ENCODE measurements around the gene TMEM204. TPM values are rescaled to one million over a fixed set of nuclear protein-coding genes. Genes with fewer than 3 reads are reported as not detected.

The TMEM204 gene
- total and polyA plus RNA-seq, 4 donors, result 34.7 to 74.5 (median 45.1) TPM

- intact Hi-C loops (cut with DNase I), result no loop called here
- H3K9me3 ChIP-seq (ENCODE audit: control insufficient read depth, low read length), result no peaks in the 10 kb centered on the region
- no peaks in the 10 kb centered on the region for H3K36me3 ChIP-seq (ENCODE audit: control insufficient read depth in 1 of 2, insufficient read depth in 2 of 2, low read length in 1 of 2)
- ATAC-seq (ENCODE audit: low FRiP score) (no peak), DNase-seq (no peak)
- H3K4me3 ChIP-seq (ENCODE audit: low read length in 2 of 2), result no peak overlapping the region
- H3K27me3 ChIP-seq (ENCODE audit: control insufficient read depth in 1 of 2, insufficient read depth in 2 of 2, low read length in 1 of 2), result no peaks in the 10 kb centered on the region
- H3K4me1 ChIP-seq (ENCODE audit: control insufficient read depth in 1 of 2, insufficient read depth in 2 of 2, low read length in 2 of 2), result no peaks in the 10 kb centered on the region
- no peak overlapping the region for H3K27ac ChIP-seq (ENCODE audit: low read depth in 1 of 2, low read length in 2 of 2)
- 93 to 97% methylated on average over 25 to 26 of the region's 26 CpGs for WGBS, 2 donors
Observed at GRCh38 chr16:1524366-1524765, 9.1 kb upstream of the TMEM204 start.

DNA sequence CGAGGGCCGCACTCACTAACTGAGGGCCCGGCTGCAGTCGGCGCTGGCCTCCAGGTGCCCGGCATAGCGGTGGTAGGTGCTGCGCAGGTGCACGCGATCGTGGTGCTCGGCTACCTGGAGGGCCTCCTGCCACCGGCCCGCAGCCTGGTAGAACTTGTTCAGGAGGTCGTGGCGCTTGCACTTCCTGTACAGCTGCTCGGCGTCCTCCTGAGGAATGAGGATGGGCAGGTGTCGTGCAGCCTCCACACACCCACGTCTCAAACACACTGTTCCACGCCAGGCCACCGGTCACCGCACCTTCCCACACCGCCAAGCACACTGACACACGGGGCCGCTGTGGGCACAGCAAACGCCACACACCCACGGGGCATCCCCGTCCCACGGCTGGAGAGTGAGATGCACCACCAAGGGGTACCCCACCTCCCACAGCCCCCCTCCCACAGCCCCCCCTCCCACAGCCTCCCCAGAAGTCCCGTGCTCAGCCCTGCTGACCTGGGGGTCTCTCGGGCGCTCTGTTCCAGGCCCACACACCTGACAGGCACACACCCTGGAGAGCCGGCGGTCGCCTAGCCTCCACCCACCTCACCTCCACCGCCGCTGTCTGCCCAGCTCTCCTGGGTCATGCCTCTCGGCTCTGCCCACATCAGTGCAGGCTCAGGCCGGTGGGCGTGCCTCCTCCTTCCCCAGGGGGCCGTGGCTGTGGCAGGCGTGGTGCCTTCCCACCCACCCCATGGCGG is 7.4 kb upstream of the TMEM204 start:
- 93 to 95% methylated on average over 37 to 44 of the region's 44 CpGs for WGBS, 2 donors
- H3K36me3 ChIP-seq (ENCODE audit: control insufficient read depth in 1 of 2, insufficient read depth in 2 of 2, low read length in 1 of 2), result no peaks in the 10 kb centered on the region
- no peaks in the 10 kb centered on the region for H3K27me3 ChIP-seq (ENCODE audit: control insufficient read depth in 1 of 2, insufficient read depth in 2 of 2, low read length in 1 of 2)
- H3K4me1 ChIP-seq (ENCODE audit: control insufficient read depth in 1 of 2, insufficient read depth in 2 of 2, low read length in 2 of 2), result no peaks in the 10 kb centered on the region
- H3K27ac ChIP-seq (ENCODE audit: low read depth in 1 of 2, low read length in 2 of 2), result no peak overlapping the region
- no peak overlapping the region for H3K4me3 ChIP-seq (ENCODE audit: low read length in 2 of 2)
- no peaks in the 10 kb centered on the region for H3K9me3 ChIP-seq (ENCODE audit: control insufficient read depth, low read length)
- no peak for ATAC-seq (ENCODE audit: low FRiP score)
- intact Hi-C loops (cut with DNase I), result no loop called here
- DNase-seq, result no peak

GRCh38 chr16:1526608-1527555 is 6.6 kb upstream of the TMEM204 start:
- DNase-seq, result no peak
- Histone ChIP-seq H3K4me1 (ENCODE audit: control insufficient read depth in 1 of 2, insufficient read depth in 2 of 2, low read length in 2 of 2) (no peaks in the 10 kb centered on the region), H3K27me3 (ENCODE audit: control insufficient read depth in 1 of 2, insufficient read depth in 2 of 2, low read length in 1 of 2) (no peaks in the 10 kb centered on the region), H3K4me3 (ENCODE audit: low read length in 2 of 2) (no peak overlapping the region), H3K36me3 (ENCODE audit: control insufficient read depth in 1 of 2, insufficient read depth in 2 of 2, low read length in 1 of 2) (no peaks in the 10 kb centered on the region), H3K27ac (ENCODE audit: low read depth in 1 of 2, low read length in 2 of 2) (no peak overlapping the region), H3K9me3 (ENCODE audit: control insufficient read depth, low read length) (no peaks in the 10 kb centered on the region)
- intact Hi-C loops (cut with DNase I), result no loop called here
- 92 to 93% methylated on average over 36 to 38 of the region's 38 CpGs for WGBS, 2 donors
- no peak for ATAC-seq (ENCODE audit: low FRiP score)

DNA sequence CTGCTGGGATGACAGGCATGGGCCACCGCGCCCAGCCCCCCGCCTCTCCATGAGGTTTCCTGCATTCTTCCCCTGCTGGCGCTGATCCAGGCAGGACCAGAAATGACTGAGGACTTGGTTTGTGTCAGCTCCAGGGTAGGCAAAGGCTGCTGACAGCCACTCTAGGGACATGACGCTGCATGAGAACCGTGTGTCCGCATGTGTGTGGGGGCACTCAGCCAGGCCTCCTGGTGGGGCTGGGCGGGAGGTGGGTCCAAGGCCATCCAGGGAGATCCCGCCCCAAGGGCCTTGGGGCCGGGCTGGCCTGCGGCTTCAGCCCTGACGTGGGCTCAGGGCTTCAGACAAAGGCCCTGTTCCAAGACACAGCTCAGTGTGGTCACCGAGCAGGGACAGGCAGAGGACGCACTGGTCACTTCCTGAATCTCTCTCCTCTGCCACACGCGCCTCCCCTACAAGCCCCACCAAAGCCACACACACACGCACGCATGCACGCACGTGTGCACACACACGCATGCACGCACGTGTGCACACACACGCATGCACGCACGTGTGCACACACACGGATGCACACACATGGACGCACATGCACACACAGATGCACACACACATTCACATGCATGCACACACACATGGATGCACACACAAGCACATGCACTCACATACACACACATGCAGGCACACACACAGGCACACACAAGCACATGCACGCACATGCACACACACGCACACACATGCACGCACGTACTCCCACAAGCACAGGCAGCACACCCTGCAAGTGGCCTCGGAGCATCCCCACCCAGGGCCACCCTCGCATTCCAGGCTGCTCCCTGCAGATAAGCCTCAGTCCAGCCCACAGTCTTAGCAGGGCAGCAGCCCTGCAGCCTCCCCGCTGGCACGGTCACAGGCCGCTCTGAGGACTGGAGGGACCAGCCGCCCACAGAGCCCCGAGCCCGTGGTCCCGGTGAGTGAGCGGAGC is 5.3 kb upstream of the TMEM204 start:
- WGBS, 2 donors, result 52 to 57% methylated on average over 42 of the region's 42 CpGs
- intact Hi-C loops (cut with DNase I), result no loop called here
- Histone ChIP-seq H3K9me3 (ENCODE audit: control insufficient read depth, low read length) (no peaks in the 10 kb centered on the region), H3K36me3 (ENCODE audit: control insufficient read depth in 1 of 2, insufficient read depth in 2 of 2, low read length in 1 of 2) (no peaks in the 10 kb centered on the region), H3K27ac (ENCODE audit: low read depth in 1 of 2, low read length in 2 of 2) (no peak overlapping the region), H3K27me3 (ENCODE audit: control insufficient read depth in 1 of 2, insufficient read depth in 2 of 2, low read length in 1 of 2) (no peaks in the 10 kb centered on the region), H3K4me1 (ENCODE audit: control insufficient read depth in 1 of 2, insufficient read depth in 2 of 2, low read length in 2 of 2) (no peaks in the 10 kb centered on the region), H3K4me3 (ENCODE audit: low read length in 2 of 2) (no peak overlapping the region)
- ATAC-seq (ENCODE audit: low FRiP score) (no peak), DNase-seq (no peak)

GRCh38 chr16:1528921-1529537 is 4.4 kb upstream of the TMEM204 start:
- intact Hi-C loops (cut with DNase I), result no loop called here

GRCh38 chr16:1530349-1530882 is 3.0 kb upstream of the TMEM204 start:
- Histone ChIP-seq H3K9me3 (ENCODE audit: control insufficient read depth, low read length) (no peaks in the 10 kb centered on the region), H3K27me3 (ENCODE audit: control insufficient read depth in 1 of 2, insufficient read depth in 2 of 2, low read length in 1 of 2) (no peaks in the 10 kb centered on the region), H3K4me3 (ENCODE audit: low read length in 2 of 2) (no peak overlapping the region), H3K36me3 (ENCODE audit: control insufficient read depth in 1 of 2, insufficient read depth in 2 of 2, low read length in 1 of 2) (no peaks in the 10 kb centered on the region), H3K27ac (ENCODE audit: low read depth in 1 of 2, low read length in 2 of 2) (no peak overlapping the region), H3K4me1 (ENCODE audit: control insufficient read depth in 1 of 2, insufficient read depth in 2 of 2, low read length in 2 of 2) (no peaks in the 10 kb centered on the region)
- no peak for ATAC-seq (ENCODE audit: low FRiP score)
- no peak for DNase-seq
- WGBS, 2 donors, result 94 to 95% methylated on average over 26 to 27 of the region's 27 CpGs
- intact Hi-C loops (cut with DNase I), result no loop called here

More at GRCh38 chr16:1528921-1529537, 4.4 kb upstream of the TMEM204 start:
- Histone ChIP-seq H3K27me3 (ENCODE audit: control insufficient read depth in 1 of 2, insufficient read depth in 2 of 2, low read length in 1 of 2) (no peaks in the 10 kb centered on the region), H3K27ac (ENCODE audit: low read depth in 1 of 2, low read length in 2 of 2) (no peak overlapping the region), H3K9me3 (ENCODE audit: control insufficient read depth, low read length) (no peaks in the 10 kb centered on the region), H3K4me3 (ENCODE audit: low read length in 2 of 2) (no peak overlapping the region), H3K36me3 (ENCODE audit: control insufficient read depth in 1 of 2, insufficient read depth in 2 of 2, low read length in 1 of 2) (no peaks in the 10 kb centered on the region), H3K4me1 (ENCODE audit: control insufficient read depth in 1 of 2, insufficient read depth in 2 of 2, low read length in 2 of 2) (no peaks in the 10 kb centered on the region)
- DNase-seq (no peak), ATAC-seq (ENCODE audit: low FRiP score) (no peak)
- 89% methylated on average over 29 of the region's 29 CpGs for WGBS, 2 donors

DNA sequence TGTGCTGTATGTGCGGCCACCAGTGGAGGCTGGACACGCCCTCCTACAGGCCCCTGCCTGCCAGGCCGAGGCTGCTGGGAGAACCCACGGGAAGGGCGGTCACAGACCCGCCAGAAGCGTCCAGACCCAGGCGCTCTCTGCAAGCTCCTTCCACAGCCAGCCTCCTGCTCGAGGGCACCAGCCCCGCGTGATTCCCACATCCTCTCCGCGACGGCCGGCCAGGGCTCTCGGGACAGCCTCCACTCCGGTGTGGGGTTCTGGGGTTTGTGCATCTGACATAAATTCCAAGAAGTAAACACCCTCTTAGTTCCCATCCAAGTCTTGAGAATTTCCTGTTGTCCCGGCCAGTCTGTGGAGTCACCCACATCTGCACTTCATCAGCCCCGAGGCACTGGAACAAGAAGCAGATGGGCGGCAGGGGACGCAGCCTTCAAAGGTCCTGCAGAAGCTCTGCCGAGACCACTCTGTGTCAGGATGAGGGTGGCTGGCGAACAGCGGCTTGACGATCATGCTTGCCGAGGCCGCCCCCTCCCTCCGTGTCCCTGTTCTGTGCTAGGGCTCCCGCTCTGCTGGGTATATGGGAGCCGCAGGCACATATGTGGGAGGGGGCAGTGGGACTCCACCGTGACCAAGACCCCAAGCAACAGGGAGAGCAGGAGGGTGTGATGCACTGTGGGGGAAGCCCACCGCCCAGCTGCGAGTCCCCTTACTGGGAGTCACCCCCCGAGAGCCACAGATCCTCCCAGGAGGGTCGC is 2.4 kb upstream of the TMEM204 start:
- Histone ChIP-seq H3K4me3 (ENCODE audit: low read length in 2 of 2) (no peak overlapping the region), H3K27me3 (ENCODE audit: control insufficient read depth in 1 of 2, insufficient read depth in 2 of 2, low read length in 1 of 2) (no peaks in the 10 kb centered on the region), H3K36me3 (ENCODE audit: control insufficient read depth in 1 of 2, insufficient read depth in 2 of 2, low read length in 1 of 2) (no peaks in the 10 kb centered on the region), H3K27ac (ENCODE audit: low read depth in 1 of 2, low read length in 2 of 2) (peak overlapping the region in 1 of 2 donors; percentile 27), H3K9me3 (ENCODE audit: control insufficient read depth, low read length) (no peaks in the 10 kb centered on the region), H3K4me1 (ENCODE audit: control insufficient read depth in 1 of 2, insufficient read depth in 2 of 2, low read length in 2 of 2) (no peaks in the 10 kb centered on the region)
- 81 to 86% methylated on average over 35 of the region's 35 CpGs for WGBS, 2 donors
- DNase-seq, result peak in 1 of 2 donors; percentile 78
- intact Hi-C loops (cut with DNase I), result no loop called here
- peak; percentile 31 for ATAC-seq (ENCODE audit: low FRiP score)

All from aorta (tissue), 5 donors.